HT-29 (cell line): Measurements from ENCODE around the gene DCP1B. TPM values are rescaled to one million over a fixed set of nuclear protein-coding genes. Genes with fewer than 3 reads are reported as not detected.
"Not testable (repeated sequence)": the region's sequence is repeated elsewhere in the genome, so short reads cannot be mapped to it uniquely, and the experiment has no call there.

ENCODE experiments used
- DNase-seq: peaks from one replicate; pipeline ENCODE4 v3.0.0-alpha.2; 2015; ENCODE audit warnings: low spot score
- total RNA-seq: library from RNA; depleted of rRNA; stranded (reverse); fragments of >200 nt; shearing (Covaris generic); gene quantifications from 2 replicates; pipeline ENCODE4 v1.2.3, GENCODE V29; 2014

Gene DCP1B
- total RNA-seq, 1 experiment from 2014 or later: 2.6 TPM

GRCh38 chr12:1977109-1977508, 27.1 kb downstream of the DCP1B start:
- DNase-seq: no peak

DNA sequence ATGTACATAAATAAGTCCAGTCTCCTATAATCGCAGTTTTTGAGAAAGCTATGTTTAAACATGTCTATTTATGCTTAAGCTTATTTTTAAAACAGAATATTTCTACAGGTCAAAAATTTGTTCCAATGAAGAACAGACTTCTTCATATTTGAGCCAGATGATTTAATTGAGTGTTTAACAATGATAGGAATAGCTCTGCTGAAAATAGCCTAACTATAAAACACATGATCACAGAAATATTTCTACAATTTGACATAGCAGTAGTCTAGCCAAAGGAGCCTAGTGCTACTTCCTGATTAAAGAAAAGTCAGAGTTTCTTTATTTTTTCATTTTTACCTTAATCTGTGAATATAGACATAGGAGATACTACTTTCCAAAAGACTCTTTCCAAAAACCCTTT, 29.4 kb downstream of the DCP1B start:
- no peak for DNase-seq

GRCh38 chr12:1972856-1973317, 31.4 kb downstream of the DCP1B start:
- no peak for DNase-seq

GRCh38 chr12:1972260-1972659, 32.0 kb downstream of the DCP1B start:
- no peak for DNase-seq

- DNase-seq: no peak
These were observed 33.8 kb downstream of the DCP1B start for GRCh38 chr12:1970331-1970900.

GRCh38 chr12:1966561-1967226, 37.6 kb downstream of the DCP1B start:
- DNase-seq: no peak

GRCh38 chr12:1965916-1966315, 38.3 kb downstream of the DCP1B start:
- no peak for DNase-seq

DNA sequence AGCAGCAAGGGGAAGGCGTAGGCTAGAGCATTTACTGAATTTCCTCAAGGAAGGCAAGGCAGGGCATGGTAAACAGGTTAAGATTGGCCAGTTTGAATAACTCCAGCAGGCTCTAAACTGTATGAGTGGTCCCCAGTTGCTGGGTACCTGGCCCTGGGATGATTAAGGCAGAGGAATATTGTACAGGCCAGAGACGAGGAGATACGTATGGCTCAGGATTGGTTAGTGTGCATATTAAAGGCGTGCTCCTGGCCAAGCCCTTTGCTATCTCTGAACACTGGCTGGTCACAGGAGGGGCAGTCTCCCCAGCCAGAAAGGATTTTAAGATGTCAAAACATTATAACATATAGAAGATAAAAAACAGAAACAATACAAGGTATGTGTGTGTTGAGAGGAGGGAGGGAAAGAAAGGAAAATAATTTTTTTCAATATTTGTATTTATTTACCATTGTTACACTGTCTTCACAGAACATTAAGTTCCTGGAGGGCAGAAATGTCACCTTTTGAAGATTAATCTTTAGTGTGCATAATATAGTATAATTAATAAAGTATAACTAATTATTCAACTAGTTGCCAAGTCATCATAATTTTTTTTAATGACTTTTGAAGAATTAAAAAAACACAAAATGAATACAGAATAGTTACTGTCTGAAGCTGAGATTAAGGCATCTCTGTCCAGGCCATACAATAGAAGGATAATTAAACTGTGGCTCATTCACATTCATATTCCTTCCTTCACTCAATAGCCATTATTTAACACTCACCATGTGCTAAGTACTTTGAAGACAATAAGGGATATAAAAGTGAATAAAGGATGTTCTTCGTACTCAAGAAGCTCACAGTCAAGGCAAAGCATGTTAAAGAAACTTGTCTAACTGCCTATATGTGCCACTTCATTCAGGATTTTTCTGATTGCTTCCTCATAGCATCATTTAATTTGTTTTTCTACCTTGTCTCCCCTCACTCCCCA, 41.9 kb downstream of the DCP1B start:
- no peak for DNase-seq

GRCh38 chr12:1956716-1957115, 47.5 kb downstream of the DCP1B start:
- DNase-seq: no peak

DNA sequence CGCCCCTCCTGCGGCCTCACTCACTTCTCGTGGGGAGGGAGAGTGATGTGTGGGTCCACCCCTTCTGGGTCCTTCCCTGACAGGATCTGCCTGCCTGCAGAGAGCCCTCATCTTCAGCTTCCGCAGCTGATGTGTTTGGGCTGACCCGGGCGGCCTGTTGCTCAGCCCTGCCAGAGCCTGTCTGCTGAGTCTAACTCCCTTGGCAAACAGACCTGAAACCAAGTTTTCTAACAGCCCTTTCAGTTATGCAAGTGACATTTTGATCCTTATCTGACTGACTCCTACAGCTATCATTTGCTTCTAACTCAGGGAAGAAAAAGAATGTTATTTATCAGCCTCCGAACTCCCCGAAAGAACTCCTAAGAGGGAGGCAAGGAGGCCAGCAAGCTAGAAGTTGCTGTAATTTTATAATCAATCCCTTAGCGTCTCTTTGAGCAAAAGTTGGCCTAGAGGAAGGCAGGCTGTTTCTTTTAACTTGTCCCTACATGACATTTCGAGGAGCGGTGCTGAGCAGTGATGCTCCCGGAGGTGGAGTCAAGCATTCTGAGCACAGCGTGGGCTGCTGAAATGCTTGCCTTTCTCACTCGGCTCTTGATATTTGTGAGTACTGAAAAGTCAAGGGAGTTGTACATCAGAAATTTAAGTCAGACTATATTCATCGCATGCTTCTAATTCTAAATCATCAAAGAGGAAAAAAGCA, 54.3 kb downstream of the DCP1B start:
- DNase-seq: no peak

DNA sequence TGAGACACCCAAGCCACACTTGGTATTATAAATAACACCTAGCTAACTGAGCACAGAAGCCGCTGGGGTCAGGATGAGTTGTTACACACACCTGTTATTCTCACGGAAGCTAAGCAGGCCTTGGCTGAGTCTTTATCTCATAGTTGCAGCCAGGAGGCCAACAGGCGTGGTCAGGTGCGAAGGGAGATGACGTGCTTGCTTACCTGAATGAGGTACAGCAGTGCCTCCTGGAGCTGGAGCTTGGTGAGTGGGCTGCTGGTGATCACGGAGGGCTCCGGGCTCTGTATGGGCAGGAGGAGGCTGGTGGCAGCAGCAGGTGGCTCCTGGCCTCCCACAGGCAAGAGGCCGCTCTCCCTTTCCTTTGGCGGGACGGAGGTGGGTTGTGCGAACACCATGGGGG, 55.4 kb downstream of the DCP1B start:
- DNase-seq: no peak

GRCh38 chr12:1947081-1947480, 57.2 kb downstream of the DCP1B start:
- DNase-seq: no peak

DNA sequence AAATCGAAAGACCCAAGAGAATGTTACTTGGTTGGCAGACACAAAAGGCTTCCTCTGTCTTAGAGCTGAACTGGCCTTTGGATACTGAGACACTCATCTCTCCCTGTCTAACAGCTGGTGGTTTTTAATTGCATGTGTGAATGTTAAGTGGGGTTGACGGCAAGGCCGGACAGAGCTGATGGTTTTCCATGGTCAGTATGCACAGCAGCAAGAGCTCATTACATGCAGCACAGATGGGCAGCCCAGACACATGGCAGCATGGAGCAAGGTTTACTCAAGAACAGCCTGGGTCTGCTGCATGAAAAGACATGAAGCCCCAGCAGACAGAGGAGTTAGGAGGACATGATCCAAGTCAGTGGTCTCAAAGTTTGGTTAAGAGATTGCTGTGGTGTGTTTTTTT, 58.0 kb downstream of the DCP1B start:
- no peak for DNase-seq

GRCh38 chr12:1945502-1945901, 58.8 kb downstream of the DCP1B start:
- DNase-seq: not testable (repeated sequence)

- peak; percentile 85 for DNase-seq
These were observed 64.3 kb downstream of the DCP1B start for GRCh38 chr12:1939801-1940607.

DNA sequence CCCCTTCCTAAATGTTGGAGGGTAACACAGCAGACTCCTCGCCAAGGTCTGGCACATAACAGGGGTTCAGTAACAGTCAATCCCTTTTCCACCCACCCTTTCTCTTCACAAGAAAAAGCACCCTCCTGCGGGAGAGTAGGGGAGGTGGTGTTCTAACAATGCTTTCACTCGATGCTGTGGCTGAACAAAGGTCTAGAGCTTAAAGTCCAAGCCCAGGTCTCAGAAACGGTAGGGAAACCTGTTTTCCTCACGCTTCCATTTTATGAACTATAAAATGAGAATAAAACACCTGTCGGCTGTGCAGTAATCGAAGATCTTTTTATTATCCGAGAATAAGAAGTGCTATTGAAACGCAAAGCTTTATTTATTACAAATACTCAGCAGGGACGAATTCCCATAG, 64.9 kb downstream of the DCP1B start:
- no peak for DNase-seq

DNA sequence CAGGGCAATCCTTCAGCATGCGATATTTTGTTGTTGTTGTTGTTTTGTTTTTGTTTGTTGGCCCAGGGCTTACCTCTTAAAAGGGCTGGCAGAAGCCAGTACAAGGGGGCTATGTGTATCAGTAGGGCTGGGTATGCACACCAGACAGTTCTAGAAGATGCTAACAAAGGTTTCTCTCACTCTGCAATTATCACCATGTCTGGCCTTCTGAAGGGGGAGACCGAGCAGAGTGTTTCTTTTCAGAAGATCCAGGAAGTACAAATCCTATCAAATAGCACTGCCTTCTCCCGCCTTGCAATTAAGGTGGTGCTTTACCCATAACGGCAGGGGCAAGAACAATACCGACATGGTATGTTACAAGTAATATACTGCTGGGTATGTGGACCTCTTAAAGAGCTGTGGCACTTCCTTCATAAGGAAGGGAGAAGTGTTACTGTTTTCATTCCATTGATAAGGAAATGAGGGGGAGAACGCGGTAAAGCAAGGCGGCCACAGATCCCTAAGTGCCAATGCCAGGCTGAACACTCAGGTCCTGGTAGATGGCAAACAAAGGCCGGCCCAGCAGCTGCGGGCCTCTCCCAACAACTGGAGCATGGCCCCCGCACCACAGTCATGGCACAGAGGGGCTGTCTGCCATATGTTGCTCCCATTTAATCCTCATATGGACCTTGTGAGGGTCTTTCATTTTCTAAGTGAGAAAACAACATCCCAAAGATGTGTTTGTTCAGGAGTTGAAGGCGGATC, 66.6 kb downstream of the DCP1B start:
- no peak for DNase-seq

GRCh38 chr12:1936406-1937320, 67.6 kb downstream of the DCP1B start:
- peak; percentile 71 for DNase-seq
